Stomach (tissue), 9 donors: ENCODE measurements around the gene NUP62. TPM values are rescaled to one million over a fixed set of nuclear protein-coding genes. Genes with fewer than 3 reads are reported as not detected.
A peak's percentile ranks its signal among the peaks of the same experiment; 100 is the strongest.

Experiments
- DNase-seq, 2 donors: peaks; one replicate each; pipeline versions ENCODE4 v3.0.0 to v3.0.0-alpha.2; 2013 to 2019
- H3K27ac ChIP-seq, 5 donors: fragments of 200-600 bp in 4 of 5; sonication (generic) in 4 of 5; one replicate each; pipeline ENCODE4 v1.5.1; 2013 to 2019; ENCODE audit warnings: mild to moderate bottlenecking in 1 of 5, moderate library complexity in 1 of 5
- H3K27me3 ChIP-seq, 3 donors: fragments of 200-600 bp; sonication (generic); one replicate each; pipeline ENCODE4 v1.5.1; 2017 to 2019; ENCODE audit warnings: mixed run types in 1 of 3
- H3K36me3 ChIP-seq, 4 donors: fragments of 200-600 bp; sonication (generic); 1 replicate in 3 of 4; 2 replicates in 1 of 4; pipeline ENCODE4 v1.5.1; 2016 to 2019
- H3K4me1 ChIP-seq, 4 donors: fragments of 200-600 bp; sonication (generic); one replicate each; pipeline ENCODE4 v1.5.1; 2016 to 2019
- H3K4me3 ChIP-seq, 4 donors: fragments of 200-600 bp; sonication (generic) in 3 of 4; one replicate each; pipeline ENCODE4 v1.5.1; 2016 to 2019; ENCODE audit warnings: mild to moderate bottlenecking in 1 of 4
- H3K9me3 ChIP-seq, 4 donors: fragments of 200-600 bp; sonication (generic); one replicate each; pipeline ENCODE4 v1.5.1; 2016 to 2019
- EP300 ChIP-seq: sonication (generic); formaldehyde crosslinking; IDR thresholded peaks from one replicate; pipeline ENCODE4 v1.6.1; 2017; ENCODE audit warnings: antibody characterized with exemption
- POLR2A ChIP-seq, 4 donors: fragments of 450-650 bp; IDR thresholded peaks; one replicate each; pipeline ENCODE4 v1.6.1; 2016; ENCODE audit warnings: antibody characterized with exemption in 4 of 4, control low read depth in 2 of 4, mild to moderate bottlenecking in 1 of 4, moderate library complexity in 1 of 4
- POLR2AphosphoS5 ChIP-seq, 3 donors: sonication (generic); formaldehyde crosslinking; IDR thresholded peaks; one replicate each; pipeline ENCODE4 v1.6.1; 2016; ENCODE audit warnings: antibody characterized with exemption in 3 of 3
- WGBS, 5 donors: extraction: QIAGEN DNeasy Blood & Tissue Kit in 3 of 5; methylation state at CpG; one replicate each; pipeline versions ENCODE4 v1.1.5 to v1.1.7; 2013 to 2018; 5-methylcytosine and 5-hydroxymethylcytosine counted together
- intact Hi-C: fragments of 100-400 bp; cut with DNase I; formaldehyde crosslinking; loops from one replicate; pipeline ENCODE4 v1.15.1; 2023; ENCODE audit warnings: low total_unique reads
- polyA plus RNA-seq, 3 donors: library from polyadenylated mRNA; stranded (reverse); fragments of 200-250 nt; gene quantifications; one replicate each; pipeline ENCODE4 v1.2.3, GENCODE V29; 2013
- total RNA-seq, 5 donors: library from RNA; depleted of rRNA; stranded (reverse); fragments of >200 nt; gene quantifications; one replicate each; pipeline versions ENCODE4 v1.1.0 to v1.2.3, GENCODE V29; 2014 to 2016
- TF ChIP-seq, protein P1 (sequence below), 7 experiments: fragments of 450-650 bp in 4 of 7; fragments of 200-600 bp in 3 of 7; sonication (generic) in 3 of 7; IDR thresholded peaks; one replicate each; pipeline ENCODE4 v1.5.1; 2016 to 2019; ENCODE audit warnings: antibody characterized with exemption in 7 of 7, control low read depth in 2 of 7, mild to moderate bottlenecking in 1 of 7
- donor health status: healthy with polysubstance abuse.
- donor health status: Bipolar disorder and iron deficiency.
- donor health status: healthy.

The NUP62 gene
- total and polyA plus RNA-seq, 8 donors: 5.3 to 58.0 (median 15.2) TPM

DNA sequence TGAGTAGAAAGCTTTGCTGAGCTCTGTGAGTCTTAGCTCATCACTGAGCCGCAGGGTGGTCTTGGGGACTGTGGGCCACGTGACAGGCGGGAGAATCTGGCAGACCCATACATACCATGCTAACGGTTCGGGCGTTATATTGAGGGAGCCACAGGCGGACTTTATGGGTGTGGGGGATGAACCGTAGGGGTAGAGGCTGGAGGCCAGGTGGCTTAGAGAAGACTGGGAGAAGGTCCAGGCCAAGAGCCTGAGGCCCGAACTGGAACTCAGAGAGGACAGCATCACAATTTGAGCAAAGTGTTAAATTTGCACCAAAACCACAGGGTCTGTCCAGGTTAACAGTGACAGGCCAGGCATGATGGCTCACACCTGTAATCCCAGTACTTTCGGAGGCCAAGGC lies 15.6 kb downstream of the NUP62 start:
- Histone ChIP-seq H3K4me3 (no peak overlapping the region), H3K27me3 (no peaks in the 10 kb centered on the region), H3K4me1 (peaks cover 0 to 14% (median 6%) of the 10 kb centered on the region in 4 donors), H3K36me3 (peaks cover 7 to 87% (median 76%) of the 10 kb centered on the region in 4 donors), H3K9me3 (no peaks in the 10 kb centered on the region), H3K27ac (no peak overlapping the region)
- DNase-seq: no peak
- intact Hi-C loops: no loop called here
- TF ChIP-seq POLR2A (IDR thresholded peaks at IDR 0.05): no peak
- no peak for TF ChIP-seq POLR2AphosphoS5 (IDR thresholded peaks at IDR 0.05)
- TF ChIP-seq EP300: no peak
- TF ChIP-seq, protein P1, sequence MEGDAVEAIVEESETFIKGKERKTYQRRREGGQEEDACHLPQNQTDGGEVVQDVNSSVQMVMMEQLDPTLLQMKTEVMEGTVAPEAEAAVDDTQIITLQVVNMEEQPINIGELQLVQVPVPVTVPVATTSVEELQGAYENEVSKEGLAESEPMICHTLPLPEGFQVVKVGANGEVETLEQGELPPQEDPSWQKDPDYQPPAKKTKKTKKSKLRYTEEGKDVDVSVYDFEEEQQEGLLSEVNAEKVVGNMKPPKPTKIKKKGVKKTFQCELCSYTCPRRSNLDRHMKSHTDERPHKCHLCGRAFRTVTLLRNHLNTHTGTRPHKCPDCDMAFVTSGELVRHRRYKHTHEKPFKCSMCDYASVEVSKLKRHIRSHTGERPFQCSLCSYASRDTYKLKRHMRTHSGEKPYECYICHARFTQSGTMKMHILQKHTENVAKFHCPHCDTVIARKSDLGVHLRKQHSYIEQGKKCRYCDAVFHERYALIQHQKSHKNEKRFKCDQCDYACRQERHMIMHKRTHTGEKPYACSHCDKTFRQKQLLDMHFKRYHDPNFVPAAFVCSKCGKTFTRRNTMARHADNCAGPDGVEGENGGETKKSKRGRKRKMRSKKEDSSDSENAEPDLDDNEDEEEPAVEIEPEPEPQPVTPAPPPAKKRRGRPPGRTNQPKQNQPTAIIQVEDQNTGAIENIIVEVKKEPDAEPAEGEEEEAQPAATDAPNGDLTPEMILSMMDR (IDR thresholded peaks at IDR 0.05): no peak
- 86 to 94% (median 91%) methylated on average over 10 of the region's 10 CpGs for WGBS, 5 donors

DNA sequence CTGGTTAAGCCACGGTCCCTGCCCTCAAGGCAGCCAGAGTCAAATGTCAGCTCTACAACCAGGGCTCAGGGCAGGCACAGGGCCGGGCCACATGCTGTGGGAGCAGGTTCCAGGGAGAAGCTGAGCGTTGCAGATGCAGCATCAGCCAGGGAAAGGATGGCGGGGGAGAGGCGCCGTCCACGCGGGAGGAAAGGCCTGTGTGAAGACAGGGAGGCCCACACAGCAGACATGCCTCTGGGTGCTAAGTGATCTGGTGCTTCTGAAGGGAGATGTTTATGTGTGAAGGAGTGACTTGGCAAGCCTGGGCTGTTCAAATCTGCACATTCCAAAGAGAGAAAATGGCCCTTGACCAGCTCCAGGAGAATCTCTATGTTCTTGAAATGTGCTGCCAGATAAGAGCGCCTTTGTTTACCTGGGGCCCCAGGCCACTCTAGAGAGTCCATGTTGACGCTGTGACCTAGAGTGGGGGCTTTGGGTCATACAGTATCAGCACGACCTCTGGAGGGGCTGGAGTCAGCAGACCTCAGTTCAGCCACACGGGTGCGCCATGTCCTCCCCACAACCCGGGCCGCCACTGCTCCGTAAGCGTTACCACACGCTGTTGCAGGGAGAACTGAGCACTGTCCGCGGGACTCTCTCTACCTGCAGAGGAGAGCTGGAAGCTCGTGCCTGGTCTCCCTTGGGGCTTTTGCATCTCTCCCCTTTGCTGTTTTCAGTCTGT lies 16.2 kb downstream of the NUP62 start:
- H3K27ac ChIP-seq: no peak overlapping the region
- H3K36me3 ChIP-seq: peaks cover 13 to 87% (median 77%) of the 10 kb centered on the region in 4 donors
- TF ChIP-seq, protein P1 (IDR thresholded peaks at IDR 0.05): no peak
- no peak for TF ChIP-seq EP300
- no peak for TF ChIP-seq POLR2A (IDR thresholded peaks at IDR 0.05)
- no peak for TF ChIP-seq POLR2AphosphoS5 (IDR thresholded peaks at IDR 0.05)

DNA sequence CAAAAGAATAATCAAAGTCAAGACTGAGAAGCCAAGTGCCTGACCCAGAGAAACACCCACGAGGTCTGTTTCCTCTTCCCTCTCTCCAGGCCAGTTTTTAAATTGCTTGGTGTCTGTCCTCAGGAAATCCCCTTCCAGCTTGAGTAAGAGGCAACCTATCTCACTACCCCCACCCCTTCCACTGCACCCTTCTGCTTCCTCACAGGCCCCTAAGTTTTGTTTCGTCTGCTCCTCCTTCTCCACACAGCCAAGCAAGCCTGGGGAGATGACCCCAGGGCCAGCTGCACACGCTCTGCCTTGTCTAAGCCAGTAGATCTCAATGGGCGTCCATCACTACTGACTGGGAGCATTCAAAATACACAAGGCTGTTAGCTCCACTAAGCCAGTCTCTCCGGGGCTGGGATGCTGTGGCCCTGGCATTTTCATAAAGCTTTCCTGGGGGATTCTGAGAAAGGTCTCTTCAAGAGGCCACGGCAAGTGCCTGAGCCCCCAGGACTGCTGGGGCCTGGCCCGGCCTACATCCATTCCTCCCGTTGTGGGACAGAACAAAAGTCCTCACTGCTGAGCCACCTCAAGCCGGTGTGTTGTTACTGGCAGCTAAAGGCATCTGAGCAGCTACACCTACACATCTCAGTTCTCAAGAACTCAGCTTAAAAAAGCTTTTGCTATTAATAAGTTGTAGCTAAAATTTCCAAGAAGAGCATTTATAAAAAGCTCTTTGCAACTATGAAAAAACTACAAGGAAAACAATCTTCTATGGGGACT lies 17.7 kb downstream of the NUP62 start:
- H3K27ac ChIP-seq: peak overlapping the region in 1 of 5 donors; percentile 46
- intact Hi-C loops: no loop called here
- H3K4me1 ChIP-seq: peaks cover 0 to 14% (median 6%) of the 10 kb centered on the region in 4 donors
- no peaks in the 10 kb centered on the region for H3K9me3 ChIP-seq
- WGBS, 5 donors: 64 to 75% (median 71%) methylated on average over 9 of the region's 9 CpGs
- no peak overlapping the region for H3K4me3 ChIP-seq
- DNase-seq: peak in 1 of 2 donors; percentile 58
- peaks cover 23 to 87% (median 80%) of the 10 kb centered on the region in 4 donors for H3K36me3 ChIP-seq
- TF ChIP-seq EP300: no peak
- no peak for TF ChIP-seq POLR2AphosphoS5 (IDR thresholded peaks at IDR 0.05)
- TF ChIP-seq POLR2A (IDR thresholded peaks at IDR 0.05): no peak
- TF ChIP-seq, protein P1 (IDR thresholded peaks at IDR 0.05): no peak
- H3K27me3 ChIP-seq: no peaks in the 10 kb centered on the region

More for the DNA sequence above, 16.2 kb downstream of the NUP62 start:
- H3K27me3 ChIP-seq: no peaks in the 10 kb centered on the region
- peaks cover 0 to 14% (median 6%) of the 10 kb centered on the region in 4 donors for H3K4me1 ChIP-seq
- no peaks in the 10 kb centered on the region for H3K9me3 ChIP-seq
- intact Hi-C loops: no loop called here
- DNase-seq: peak in 1 of 2 donors; percentile 53
- 71 to 76% (median 75%) methylated on average over 17 to 21 of the region's 21 CpGs for WGBS, 5 donors
- no peak overlapping the region for H3K4me3 ChIP-seq

DNA sequence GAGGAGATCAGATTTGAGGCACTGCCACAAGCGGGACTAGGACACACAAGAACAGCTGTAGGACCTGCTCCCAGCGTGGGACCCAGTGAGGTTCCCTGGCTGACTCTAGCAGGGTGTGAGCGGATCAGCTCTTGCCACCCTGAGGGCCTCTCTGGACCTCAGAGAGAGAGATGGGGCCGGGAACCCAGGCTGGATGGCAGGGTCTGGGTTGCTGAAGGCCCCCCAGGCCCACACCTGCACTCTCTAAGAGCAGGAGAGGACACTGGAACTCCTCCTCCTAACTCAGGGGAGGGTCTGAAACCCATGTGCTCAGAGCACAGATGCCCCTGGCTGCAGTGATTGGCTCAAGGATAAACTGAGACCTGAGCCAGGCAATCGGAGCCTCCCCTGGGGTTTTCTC lies 19.1 kb downstream of the NUP62 start:
- TF ChIP-seq, protein P1 (IDR thresholded peaks at IDR 0.05): no peak
- TF ChIP-seq POLR2A (IDR thresholded peaks at IDR 0.05) (no peak), EP300 (no peak), POLR2AphosphoS5 (IDR thresholded peaks at IDR 0.05) (no peak)
- WGBS, 5 donors: 89 to 97% (median 91%) methylated on average over 4 to 5 of the region's 5 CpGs
- H3K36me3 ChIP-seq: peaks cover 23 to 81% (median 75%) of the 10 kb centered on the region in 4 donors

More for the DNA sequence above, 19.1 kb downstream of the NUP62 start:
- intact Hi-C loops: no loop called here
- H3K27ac ChIP-seq: no peak overlapping the region
- no peaks in the 10 kb centered on the region for H3K9me3 ChIP-seq
- no peak for DNase-seq
- H3K4me3 ChIP-seq: no peak overlapping the region
- peaks cover 0 to 14% (median 6%) of the 10 kb centered on the region in 4 donors for H3K4me1 ChIP-seq
- no peaks in the 10 kb centered on the region for H3K27me3 ChIP-seq
